ENCODE measurements around the gene ARHGAP45. TPM values are rescaled to one million over a fixed set of nuclear protein-coding genes. Genes with fewer than 3 reads are reported as not detected.

ARHGAP45 gene
- total RNA-seq, 4 donors from 2014 or later: 28.4 to 66.9 (median 38.6) TPM

DNA sequence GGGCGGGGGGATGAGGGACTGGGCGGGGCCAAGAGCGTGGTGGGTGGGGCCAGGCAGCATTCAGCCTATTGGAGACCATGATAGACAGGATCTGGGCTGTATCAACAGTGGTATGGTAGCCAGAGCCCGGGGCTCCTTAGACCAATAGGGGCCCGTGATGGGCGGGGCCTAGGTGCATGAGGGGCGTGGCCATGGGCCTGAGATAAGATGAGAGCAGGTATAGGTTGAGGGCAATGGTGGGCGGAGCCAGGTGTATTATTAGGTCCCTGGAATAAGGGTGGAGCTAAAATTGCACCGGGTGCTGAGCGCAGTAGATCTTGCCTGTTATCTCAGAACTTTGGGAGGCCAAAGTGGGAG lies 21.7 kb upstream of the ARHGAP45 start:
- peaks cover 0 to 25% of the 10 kb centered on the region in 2 donors for H3K27me3 ChIP-seq

DNA sequence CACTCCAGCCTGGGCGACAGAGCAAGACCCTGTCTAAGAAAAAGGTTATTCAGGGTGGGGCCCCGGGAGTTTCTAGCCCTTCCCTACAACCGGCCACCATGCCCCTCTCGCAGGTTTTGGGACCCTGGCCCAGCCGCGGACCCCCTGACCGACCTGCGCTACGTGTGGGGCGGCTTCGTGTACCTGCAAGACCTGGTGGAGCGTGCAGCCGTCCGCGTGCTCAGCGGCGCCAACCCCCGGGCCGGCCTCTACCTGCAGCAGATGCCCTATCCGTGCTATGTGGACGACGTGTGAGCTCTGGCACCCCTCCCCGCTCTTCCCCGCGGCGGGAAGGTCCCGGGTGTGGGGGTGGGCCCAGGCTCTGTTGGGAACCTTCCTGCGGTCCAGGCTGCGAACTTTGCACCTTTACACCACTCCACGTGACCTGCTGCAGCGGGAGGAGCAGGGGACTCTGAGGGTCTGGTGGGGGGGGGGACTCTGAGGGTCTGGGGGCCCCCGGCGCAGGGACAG lies 20.8 kb upstream of the ARHGAP45 start:
- no peaks in the 10 kb centered on the region for H3K9me3 ChIP-seq
- TF ChIP-seq, protein P1, sequence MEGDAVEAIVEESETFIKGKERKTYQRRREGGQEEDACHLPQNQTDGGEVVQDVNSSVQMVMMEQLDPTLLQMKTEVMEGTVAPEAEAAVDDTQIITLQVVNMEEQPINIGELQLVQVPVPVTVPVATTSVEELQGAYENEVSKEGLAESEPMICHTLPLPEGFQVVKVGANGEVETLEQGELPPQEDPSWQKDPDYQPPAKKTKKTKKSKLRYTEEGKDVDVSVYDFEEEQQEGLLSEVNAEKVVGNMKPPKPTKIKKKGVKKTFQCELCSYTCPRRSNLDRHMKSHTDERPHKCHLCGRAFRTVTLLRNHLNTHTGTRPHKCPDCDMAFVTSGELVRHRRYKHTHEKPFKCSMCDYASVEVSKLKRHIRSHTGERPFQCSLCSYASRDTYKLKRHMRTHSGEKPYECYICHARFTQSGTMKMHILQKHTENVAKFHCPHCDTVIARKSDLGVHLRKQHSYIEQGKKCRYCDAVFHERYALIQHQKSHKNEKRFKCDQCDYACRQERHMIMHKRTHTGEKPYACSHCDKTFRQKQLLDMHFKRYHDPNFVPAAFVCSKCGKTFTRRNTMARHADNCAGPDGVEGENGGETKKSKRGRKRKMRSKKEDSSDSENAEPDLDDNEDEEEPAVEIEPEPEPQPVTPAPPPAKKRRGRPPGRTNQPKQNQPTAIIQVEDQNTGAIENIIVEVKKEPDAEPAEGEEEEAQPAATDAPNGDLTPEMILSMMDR (IDR thresholded peaks at IDR 0.05): no peak
- no peak for TF ChIP-seq POLR2A (IDR thresholded peaks at IDR 0.05)
- TF ChIP-seq EP300 (IDR thresholded peaks at IDR 0.05): no peak
- DNase-seq (ENCODE audit: low spot score in 2 of 2): no peak
- H3K4me1 ChIP-seq: peaks cover 0 to 20% (median 7%) of the 10 kb centered on the region in 4 donors
- no peaks in the 10 kb centered on the region for H3K36me3 ChIP-seq
- no peak overlapping the region for H3K27ac ChIP-seq
- WGBS, 2 donors: 90 to 93% methylated on average over 17 to 18 of the region's 33 CpGs
- peaks cover 0 to 23% of the 10 kb centered on the region in 2 donors for H3K27me3 ChIP-seq
- H3K4me3 ChIP-seq: no peak overlapping the region

More for the DNA sequence above, 21.7 kb upstream of the ARHGAP45 start:
- no peak overlapping the region for H3K27ac ChIP-seq
- no peak for DNase-seq (ENCODE audit: low spot score in 2 of 2)
- H3K4me1 ChIP-seq: peaks cover 0 to 29% (median 13%) of the 10 kb centered on the region in 4 donors
- no peaks in the 10 kb centered on the region for H3K9me3 ChIP-seq
- no peak overlapping the region for H3K4me3 ChIP-seq
- TF ChIP-seq, protein P1 (IDR thresholded peaks at IDR 0.05): no peak
- TF ChIP-seq POLR2A (IDR thresholded peaks at IDR 0.05): no peak
- TF ChIP-seq EP300 (IDR thresholded peaks at IDR 0.05): no peak
- 82 to 85% methylated on average over 10 of the region's 10 CpGs for WGBS, 2 donors
- H3K36me3 ChIP-seq: no peaks in the 10 kb centered on the region

DNA sequence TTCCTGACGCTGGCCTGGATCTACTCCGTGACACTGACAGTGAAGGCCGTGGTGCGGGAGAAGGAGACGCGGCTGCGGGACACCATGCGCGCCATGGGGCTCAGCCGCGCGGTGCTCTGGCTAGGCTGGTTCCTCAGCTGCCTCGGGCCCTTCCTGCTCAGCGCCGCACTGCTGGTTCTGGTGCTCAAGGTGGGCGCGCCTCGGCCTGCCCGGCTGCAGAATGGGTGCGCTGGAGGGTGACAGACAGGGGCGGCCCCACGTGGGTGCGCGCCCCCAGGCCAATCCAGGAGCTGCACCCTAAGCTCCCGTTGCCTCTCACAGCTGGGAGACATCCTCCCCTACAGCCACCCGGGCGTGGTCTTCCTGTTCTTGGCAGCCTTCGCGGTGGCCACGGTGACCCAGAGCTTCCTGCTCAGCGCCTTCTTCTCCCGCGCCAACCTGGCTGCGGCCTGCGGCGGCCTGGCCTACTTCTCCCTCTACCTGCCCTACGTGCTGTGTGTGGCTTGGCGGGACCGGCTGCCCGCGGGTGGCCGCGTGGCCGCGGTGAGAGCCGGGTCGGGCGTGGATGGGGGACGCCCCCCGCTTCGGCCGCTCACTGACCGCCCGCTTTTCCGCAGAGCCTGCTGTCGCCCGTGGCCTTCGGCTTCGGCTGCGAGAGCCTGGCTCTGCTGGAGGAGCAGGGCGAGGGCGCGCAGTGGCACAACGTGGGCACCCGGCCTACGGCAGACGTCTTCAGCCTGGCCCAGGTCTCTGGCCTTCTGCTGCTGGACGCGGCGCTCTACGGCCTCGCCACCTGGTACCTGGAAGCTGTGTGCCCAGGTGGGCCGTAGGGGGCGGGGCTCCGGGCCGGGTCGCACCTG lies 19.9 kb upstream of the ARHGAP45 start:
- Histone ChIP-seq H3K27ac (no peak overlapping the region), H3K36me3 (no peaks in the 10 kb centered on the region), H3K4me3 (no peak overlapping the region), H3K9me3 (no peaks in the 10 kb centered on the region), H3K4me1 (peaks cover 0 to 11% (median 2%) of the 10 kb centered on the region in 4 donors), H3K27me3 (peaks cover 0 to 14% of the 10 kb centered on the region in 2 donors)
- WGBS, 2 donors: 91 to 94% methylated on average over 55 to 72 of the region's 77 CpGs
- no peak for DNase-seq (ENCODE audit: low spot score in 2 of 2)
- TF ChIP-seq, protein P1 (IDR thresholded peaks at IDR 0.05): no peak
- TF ChIP-seq POLR2A (IDR thresholded peaks at IDR 0.05) (no peak), EP300 (IDR thresholded peaks at IDR 0.05) (no peak)

DNA sequence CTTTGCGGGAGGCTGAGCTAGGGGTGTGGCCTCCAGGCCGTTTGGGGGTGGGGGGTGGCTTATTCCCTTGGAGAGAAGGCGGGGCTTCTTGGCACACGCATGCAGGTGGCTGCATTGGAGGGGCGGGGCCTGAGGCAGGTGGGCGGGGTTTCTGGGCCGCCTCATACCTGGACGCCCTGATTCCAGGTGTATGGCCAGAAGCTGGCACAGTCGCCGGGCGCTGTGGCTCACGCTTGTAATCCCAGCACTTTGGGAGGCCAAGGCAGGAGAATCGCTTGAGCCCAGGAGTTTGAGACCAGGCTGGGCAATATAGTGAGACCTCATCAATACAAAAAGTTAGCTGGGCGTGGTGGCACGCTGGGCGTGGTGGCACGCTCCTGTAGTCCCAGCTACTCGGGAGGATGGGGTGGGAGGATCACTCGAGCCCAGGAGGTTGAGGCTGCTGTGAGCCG lies 19.2 kb upstream of the ARHGAP45 start:
- Histone ChIP-seq H3K36me3 (no peaks in the 10 kb centered on the region), H3K4me3 (no peak overlapping the region), H3K9me3 (no peaks in the 10 kb centered on the region), H3K27me3 (peaks cover 0 to 7% of the 10 kb centered on the region in 2 donors), H3K4me1 (peaks cover 0 to 4% (median 0%) of the 10 kb centered on the region in 4 donors), H3K27ac (no peak overlapping the region)
- DNase-seq (ENCODE audit: low spot score in 2 of 2): no peak
- no peak for TF ChIP-seq EP300 (IDR thresholded peaks at IDR 0.05)
- TF ChIP-seq, protein P1 (IDR thresholded peaks at IDR 0.05): no peak
- TF ChIP-seq POLR2A (IDR thresholded peaks at IDR 0.05): no peak
- 82 to 89% methylated on average over 13 to 18 of the region's 20 CpGs for WGBS, 2 donors

DNA sequence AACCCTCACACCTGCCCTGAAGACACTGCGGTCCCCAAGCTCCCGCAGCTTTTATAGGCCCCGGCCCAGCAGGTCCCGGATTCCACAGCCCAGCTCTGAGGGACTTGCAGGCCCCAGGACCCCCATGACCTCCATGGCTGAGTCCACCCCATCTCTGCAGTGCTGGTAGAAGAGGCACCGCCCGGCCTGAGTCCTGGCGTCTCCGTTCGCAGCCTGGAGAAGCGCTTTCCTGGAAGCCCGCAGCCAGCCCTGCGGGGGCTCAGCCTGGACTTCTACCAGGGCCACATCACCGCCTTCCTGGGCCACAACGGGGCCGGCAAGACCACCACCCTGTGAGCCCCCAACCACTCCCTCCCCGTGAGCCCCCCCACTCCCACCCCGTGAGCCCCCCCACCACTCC lies 17.9 kb upstream of the ARHGAP45 start:
- Histone ChIP-seq H3K27me3 (no peaks in the 10 kb centered on the region), H3K4me3 (no peak overlapping the region), H3K4me1 (no peaks in the 10 kb centered on the region), H3K27ac (no peak overlapping the region), H3K36me3 (peaks cover 0 to under 1% (median 0%) of the 10 kb centered on the region in 3 donors), H3K9me3 (no peaks in the 10 kb centered on the region)
- TF ChIP-seq EP300 (IDR thresholded peaks at IDR 0.05): no peak
- no peak for TF ChIP-seq POLR2A (IDR thresholded peaks at IDR 0.05)
- TF ChIP-seq, protein P1 (IDR thresholded peaks at IDR 0.05): no peak
- no peak for DNase-seq (ENCODE audit: low spot score in 2 of 2)
- 60 to 75% methylated on average over 4 to 7 of the region's 17 CpGs for WGBS, 2 donors

Data from tibial nerve (tissue), 4 donors.